Measurements from ENCODE around the gene BPGM.
"Not testable (repeated sequence)": the region's sequence is repeated elsewhere in the genome, so short reads cannot be mapped to it uniquely, and the experiment has no call there.

DNA sequence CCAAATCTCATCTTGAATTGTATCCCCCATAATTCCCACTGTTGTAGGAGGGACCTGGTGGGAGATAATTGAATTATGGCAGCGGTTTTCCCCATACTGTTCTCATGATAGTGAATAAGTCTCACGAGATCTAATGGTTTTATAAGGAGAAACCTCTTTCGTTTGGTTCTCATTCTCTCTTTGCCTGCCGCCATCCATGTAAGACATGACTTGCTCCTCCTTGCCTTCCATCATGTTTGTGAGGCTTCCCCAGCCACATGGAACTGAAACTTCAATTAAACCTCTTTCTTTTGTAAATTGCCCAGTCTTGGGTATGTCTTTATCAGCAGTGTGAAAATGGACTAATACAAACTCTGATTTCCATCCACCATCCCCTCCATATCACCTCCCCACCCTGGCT, 4.7 kb upstream of the BPGM start:
- TF ChIP-seq, protein P1, sequence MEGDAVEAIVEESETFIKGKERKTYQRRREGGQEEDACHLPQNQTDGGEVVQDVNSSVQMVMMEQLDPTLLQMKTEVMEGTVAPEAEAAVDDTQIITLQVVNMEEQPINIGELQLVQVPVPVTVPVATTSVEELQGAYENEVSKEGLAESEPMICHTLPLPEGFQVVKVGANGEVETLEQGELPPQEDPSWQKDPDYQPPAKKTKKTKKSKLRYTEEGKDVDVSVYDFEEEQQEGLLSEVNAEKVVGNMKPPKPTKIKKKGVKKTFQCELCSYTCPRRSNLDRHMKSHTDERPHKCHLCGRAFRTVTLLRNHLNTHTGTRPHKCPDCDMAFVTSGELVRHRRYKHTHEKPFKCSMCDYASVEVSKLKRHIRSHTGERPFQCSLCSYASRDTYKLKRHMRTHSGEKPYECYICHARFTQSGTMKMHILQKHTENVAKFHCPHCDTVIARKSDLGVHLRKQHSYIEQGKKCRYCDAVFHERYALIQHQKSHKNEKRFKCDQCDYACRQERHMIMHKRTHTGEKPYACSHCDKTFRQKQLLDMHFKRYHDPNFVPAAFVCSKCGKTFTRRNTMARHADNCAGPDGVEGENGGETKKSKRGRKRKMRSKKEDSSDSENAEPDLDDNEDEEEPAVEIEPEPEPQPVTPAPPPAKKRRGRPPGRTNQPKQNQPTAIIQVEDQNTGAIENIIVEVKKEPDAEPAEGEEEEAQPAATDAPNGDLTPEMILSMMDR (IDR thresholded peaks at IDR 0.05; ENCODE audit: insufficient read depth, low read length, poor library complexity, severe bottlenecking) = not testable (repeated sequence)
- not testable (repeated sequence) for TF ChIP-seq EZH2phosphoT487 (conservative IDR thresholded peaks at IDR 0.05; ENCODE audit: low read length)
